Amniotic epithelial cell (primary cell): Measurements from ENCODE around the gene KCNG1.

ENCODE experiments used
- DNase-seq: peaks from one replicate; pipeline ENCODE4 v3.0.0-alpha.2; 2010; ENCODE audit warnings: low read depth

KCNG1 gene

GRCh38 chr20:51013577-51014330, 9.2 kb downstream of the KCNG1 start:
- DNase-seq = no peak

- no peak for DNase-seq
Observed at GRCh38 chr20:51012357-51012756, 10.6 kb downstream of the KCNG1 start.

- no peak for DNase-seq
Observed at GRCh38 chr20:51011479-51011878, 11.4 kb downstream of the KCNG1 start.

- no peak for DNase-seq
Observed at GRCh38 chr20:51010932-51011331, 12.0 kb downstream of the KCNG1 start.

- no peak for DNase-seq
Observed at GRCh38 chr20:51010043-51010365, 12.9 kb downstream of the KCNG1 start.

GRCh38 chr20:51009303-51010042, 13.4 kb downstream of the KCNG1 start:
- DNase-seq = no peak

GRCh38 chr20:51008718-51009117, 14.2 kb downstream of the KCNG1 start:
- DNase-seq = peak; percentile 39

GRCh38 chr20:51005214-51005613, 17.7 kb downstream of the KCNG1 start:
- no peak for DNase-seq

- no peak for DNase-seq
Observed at GRCh38 chr20:51004781-51005180, 18.1 kb downstream of the KCNG1 start.

GRCh38 chr20:51004305-51004727, 18.6 kb downstream of the KCNG1 start:
- no peak for DNase-seq

- no peak for DNase-seq
Observed at GRCh38 chr20:51003753-51004152, 19.2 kb downstream of the KCNG1 start.

GRCh38 chr20:51002633-51003032, 20.3 kb downstream of the KCNG1 start:
- no peak for DNase-seq

- DNase-seq = no peak
Observed at GRCh38 chr20:51001430-51002265, 21.3 kb downstream of the KCNG1 start.

GRCh38 chr20:50999355-50999754, 23.6 kb downstream of the KCNG1 start:
- no peak for DNase-seq

GRCh38 chr20:50996901-50997865, 25.7 kb downstream of the KCNG1 start:
- peak; percentile 32 for DNase-seq

- peak; percentile 58 for DNase-seq
Observed at GRCh38 chr20:50995506-50995905, 27.4 kb downstream of the KCNG1 start.

- no peak for DNase-seq
Observed at GRCh38 chr20:50993876-50994275, 29.0 kb downstream of the KCNG1 start.

GRCh38 chr20:50992733-50993457, 30.0 kb downstream of the KCNG1 start:
- peak; percentile 88 for DNase-seq

- DNase-seq = no peak
Observed at GRCh38 chr20:50992336-50992732, 30.6 kb downstream of the KCNG1 start.

GRCh38 chr20:50991076-50991475, 31.8 kb downstream of the KCNG1 start:
- no peak for DNase-seq
